ENCODE measurements around the gene POLDIP3. TPM values are rescaled to one million over a fixed set of nuclear protein-coding genes. Genes with fewer than 3 reads are reported as not detected.
"Not testable (repeated sequence)": the region's sequence is repeated elsewhere in the genome, so short reads cannot be mapped to it uniquely, and the experiment has no call there.

The POLDIP3 gene
- total RNA-seq, 1 donor from 2014 or later: 48.0 TPM

DNA sequence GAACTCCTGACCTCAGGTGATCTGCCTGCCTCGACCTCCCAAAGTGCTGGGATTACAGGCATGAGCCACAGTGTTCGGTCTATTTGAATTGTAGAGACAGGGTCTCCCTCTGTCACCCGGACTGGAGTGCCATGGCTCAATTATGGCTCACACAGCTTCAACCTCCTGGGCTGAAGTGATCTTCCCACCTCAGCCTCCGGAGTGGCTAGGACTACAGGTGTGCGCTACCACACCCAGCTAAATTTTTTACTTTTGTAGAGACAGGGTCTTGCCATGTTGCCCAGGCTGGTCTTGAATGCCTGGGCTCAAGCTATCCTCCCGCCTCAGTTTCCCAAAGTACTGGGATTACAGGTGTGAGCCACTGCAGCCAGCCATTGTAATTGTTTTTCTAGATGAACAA lies 46.7 kb downstream of the POLDIP3 start:
- H3K4me1 Mint-ChIP-seq (ENCODE audit: low read depth); H3K27ac Mint-ChIP-seq (ENCODE audit: unreplicated experiment); DNase-seq (ENCODE audit: low spot score); H3K36me3 Mint-ChIP-seq (ENCODE audit: low read depth); H3K4me3 Mint-ChIP-seq (ENCODE audit: unreplicated experiment); H3K9me3 Mint-ChIP-seq (ENCODE audit: low read depth); H3K27me3 Mint-ChIP-seq (ENCODE audit: low read depth): not testable (repeated sequence)

DNA sequence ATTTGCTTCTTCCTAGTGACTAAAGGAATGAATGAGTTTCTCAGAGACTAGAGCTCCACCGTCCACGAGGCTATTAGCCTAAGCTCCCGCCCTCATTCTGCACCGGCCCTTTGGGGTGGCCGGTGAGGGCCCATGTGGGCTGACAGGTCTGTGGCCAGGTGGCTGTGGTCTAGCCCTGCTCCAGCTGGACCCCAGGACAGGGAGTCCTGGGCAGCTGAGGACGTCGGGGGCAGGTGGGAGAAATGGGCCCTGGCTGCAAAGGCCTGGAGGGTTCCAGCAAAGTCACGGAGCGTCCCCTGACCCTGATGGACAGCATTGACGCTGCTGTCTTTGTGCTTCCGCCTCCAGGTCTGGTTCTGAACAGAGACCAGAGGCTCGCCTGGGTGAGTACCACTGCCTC lies 48.7 kb downstream of the POLDIP3 start:
- Mint-ChIP-seq H3K27ac (ENCODE audit: unreplicated experiment) (no peak overlapping the region), H3K36me3 (ENCODE audit: low read depth) (peaks cover 2% of the 10 kb centered on the region), H3K27me3 (ENCODE audit: low read depth) (no peaks in the 10 kb centered on the region), H3K4me1 (ENCODE audit: low read depth) (no peaks in the 10 kb centered on the region), H3K9me3 (ENCODE audit: low read depth) (no peaks in the 10 kb centered on the region), H3K4me3 (ENCODE audit: unreplicated experiment) (no peak overlapping the region)
- TF ChIP-seq, protein P1, sequence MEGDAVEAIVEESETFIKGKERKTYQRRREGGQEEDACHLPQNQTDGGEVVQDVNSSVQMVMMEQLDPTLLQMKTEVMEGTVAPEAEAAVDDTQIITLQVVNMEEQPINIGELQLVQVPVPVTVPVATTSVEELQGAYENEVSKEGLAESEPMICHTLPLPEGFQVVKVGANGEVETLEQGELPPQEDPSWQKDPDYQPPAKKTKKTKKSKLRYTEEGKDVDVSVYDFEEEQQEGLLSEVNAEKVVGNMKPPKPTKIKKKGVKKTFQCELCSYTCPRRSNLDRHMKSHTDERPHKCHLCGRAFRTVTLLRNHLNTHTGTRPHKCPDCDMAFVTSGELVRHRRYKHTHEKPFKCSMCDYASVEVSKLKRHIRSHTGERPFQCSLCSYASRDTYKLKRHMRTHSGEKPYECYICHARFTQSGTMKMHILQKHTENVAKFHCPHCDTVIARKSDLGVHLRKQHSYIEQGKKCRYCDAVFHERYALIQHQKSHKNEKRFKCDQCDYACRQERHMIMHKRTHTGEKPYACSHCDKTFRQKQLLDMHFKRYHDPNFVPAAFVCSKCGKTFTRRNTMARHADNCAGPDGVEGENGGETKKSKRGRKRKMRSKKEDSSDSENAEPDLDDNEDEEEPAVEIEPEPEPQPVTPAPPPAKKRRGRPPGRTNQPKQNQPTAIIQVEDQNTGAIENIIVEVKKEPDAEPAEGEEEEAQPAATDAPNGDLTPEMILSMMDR (IDR thresholded peaks at IDR 0.05): no peak
- DNase-seq (ENCODE audit: low spot score): no peak

DNA sequence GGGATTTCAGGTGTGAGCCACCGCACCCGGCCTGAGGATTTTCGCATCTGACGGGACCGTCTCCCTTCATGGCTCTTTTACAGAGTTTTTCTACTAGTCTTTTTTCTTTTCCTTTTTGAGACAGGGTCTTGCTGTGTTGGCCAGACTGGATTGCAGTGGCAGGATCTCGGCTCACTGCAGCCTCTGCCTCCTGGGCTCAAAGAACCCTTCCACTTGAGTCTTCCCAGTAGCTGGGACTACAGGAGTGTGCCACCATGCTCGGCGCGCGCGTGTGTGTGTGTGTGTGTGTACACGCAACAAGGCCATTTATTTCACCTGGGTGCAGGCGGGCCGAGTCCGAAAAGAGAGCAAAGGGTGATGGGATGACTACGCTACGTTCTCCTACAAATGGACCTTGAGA lies 50.0 kb downstream of the POLDIP3 start:
- no peaks in the 10 kb centered on the region for H3K27me3 Mint-ChIP-seq (ENCODE audit: low read depth)

DNA sequence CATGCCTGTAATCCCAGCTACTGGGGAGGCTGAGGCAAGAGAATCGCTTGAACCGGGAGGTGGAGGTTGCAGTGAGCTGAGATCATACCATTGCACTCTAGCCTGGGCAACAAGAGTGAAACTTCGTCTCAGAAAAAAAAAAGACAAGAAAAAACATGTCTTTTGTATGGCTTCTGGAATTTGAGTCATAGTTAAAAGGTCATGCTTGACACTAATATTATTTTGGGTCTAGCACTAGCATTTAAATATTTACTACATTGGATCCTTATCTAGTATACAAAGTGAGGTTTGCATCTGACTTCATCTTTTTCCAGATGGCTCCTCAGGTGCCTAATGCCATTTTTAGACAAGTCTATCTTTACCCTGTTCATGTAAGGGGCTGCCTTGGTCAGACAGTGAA lies 50.7 kb downstream of the POLDIP3 start:
- not testable (repeated sequence) for H3K27ac Mint-ChIP-seq (ENCODE audit: unreplicated experiment); H3K27me3 Mint-ChIP-seq (ENCODE audit: low read depth); H3K36me3 Mint-ChIP-seq (ENCODE audit: low read depth); H3K4me3 Mint-ChIP-seq (ENCODE audit: unreplicated experiment); H3K4me1 Mint-ChIP-seq (ENCODE audit: low read depth); DNase-seq (ENCODE audit: low spot score); H3K9me3 Mint-ChIP-seq (ENCODE audit: low read depth)

More for the DNA sequence above, 50.0 kb downstream of the POLDIP3 start:
- H3K27ac Mint-ChIP-seq (ENCODE audit: unreplicated experiment): no peak overlapping the region
- H3K4me3 Mint-ChIP-seq (ENCODE audit: unreplicated experiment): no peak overlapping the region
- H3K4me1 Mint-ChIP-seq (ENCODE audit: low read depth): no peaks in the 10 kb centered on the region
- DNase-seq (ENCODE audit: low spot score): no peak
- TF ChIP-seq, protein P1 (IDR thresholded peaks at IDR 0.05): no peak
- H3K9me3 Mint-ChIP-seq (ENCODE audit: low read depth): no peaks in the 10 kb centered on the region
- H3K36me3 Mint-ChIP-seq (ENCODE audit: low read depth): no peaks in the 10 kb centered on the region

DNA sequence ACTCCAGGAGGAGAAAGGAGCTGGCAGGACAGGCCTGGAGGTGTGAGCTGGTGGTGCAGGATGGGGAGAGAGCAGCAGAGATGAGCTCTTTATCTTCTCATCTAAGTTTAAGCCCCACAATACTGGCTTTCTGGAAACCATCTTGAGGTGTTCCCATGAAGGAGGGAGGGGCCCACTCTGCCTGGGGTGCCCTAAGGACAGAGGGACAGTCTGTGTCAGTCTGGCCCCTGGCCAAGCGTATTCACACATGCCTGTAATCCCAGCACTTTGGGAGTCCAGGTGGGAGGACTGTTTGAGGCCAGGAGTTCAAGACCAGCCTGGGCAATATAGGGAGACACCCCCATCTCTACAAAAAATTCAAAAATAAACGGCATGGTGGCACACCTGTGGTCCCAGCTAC lies 52.0 kb downstream of the POLDIP3 start:
- Mint-ChIP-seq H3K9me3 (ENCODE audit: low read depth) (no peaks in the 10 kb centered on the region), H3K4me3 (ENCODE audit: unreplicated experiment) (no peak overlapping the region), H3K27ac (ENCODE audit: unreplicated experiment) (no peak overlapping the region), H3K4me1 (ENCODE audit: low read depth) (no peaks in the 10 kb centered on the region), H3K36me3 (ENCODE audit: low read depth) (no peaks in the 10 kb centered on the region), H3K27me3 (ENCODE audit: low read depth) (no peaks in the 10 kb centered on the region)
- TF ChIP-seq, protein P1 (IDR thresholded peaks at IDR 0.05): no peak
- no peak for DNase-seq (ENCODE audit: low spot score)

DNA sequence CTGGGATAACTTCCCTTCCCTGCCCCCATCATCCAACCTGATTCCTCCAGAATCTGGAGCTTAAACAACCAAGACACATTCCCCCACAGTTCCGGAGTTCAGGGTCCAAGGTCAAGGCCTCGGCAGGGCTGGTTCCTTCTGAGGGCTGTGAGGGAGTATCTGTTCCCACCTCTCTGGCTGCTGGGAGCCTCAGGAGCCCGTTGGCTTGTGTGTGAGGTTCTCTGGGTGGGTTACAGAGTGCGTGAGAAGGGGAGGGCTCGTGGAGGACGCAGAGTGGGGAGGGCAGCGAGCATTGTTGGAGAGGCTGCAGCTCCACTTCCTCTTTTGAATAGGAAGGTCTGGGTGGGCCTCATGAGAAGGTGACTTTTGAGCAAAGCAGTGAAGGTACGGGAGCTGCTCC lies 52.4 kb downstream of the POLDIP3 start:
- Mint-ChIP-seq H3K4me3 (ENCODE audit: unreplicated experiment) (no peak overlapping the region), H3K9me3 (ENCODE audit: low read depth) (no peaks in the 10 kb centered on the region), H3K36me3 (ENCODE audit: low read depth) (no peaks in the 10 kb centered on the region), H3K4me1 (ENCODE audit: low read depth) (no peaks in the 10 kb centered on the region), H3K27me3 (ENCODE audit: low read depth) (no peaks in the 10 kb centered on the region), H3K27ac (ENCODE audit: unreplicated experiment) (no peak overlapping the region)
- no peak for DNase-seq (ENCODE audit: low spot score)
- TF ChIP-seq, protein P1 (IDR thresholded peaks at IDR 0.05): no peak

Data from chondrocyte (in vitro differentiated cells).